GM21447 (cell line): ENCODE data around the gene DNAH2.

Experiments used
- ATAC-seq: cut with Tn5 transposase; IDR thresholded peaks from one replicate; pipeline ENCODE4 v1.9.1; 2021; ENCODE audit not compliant: unreplicated experiment

DNAH2 gene

DNA sequence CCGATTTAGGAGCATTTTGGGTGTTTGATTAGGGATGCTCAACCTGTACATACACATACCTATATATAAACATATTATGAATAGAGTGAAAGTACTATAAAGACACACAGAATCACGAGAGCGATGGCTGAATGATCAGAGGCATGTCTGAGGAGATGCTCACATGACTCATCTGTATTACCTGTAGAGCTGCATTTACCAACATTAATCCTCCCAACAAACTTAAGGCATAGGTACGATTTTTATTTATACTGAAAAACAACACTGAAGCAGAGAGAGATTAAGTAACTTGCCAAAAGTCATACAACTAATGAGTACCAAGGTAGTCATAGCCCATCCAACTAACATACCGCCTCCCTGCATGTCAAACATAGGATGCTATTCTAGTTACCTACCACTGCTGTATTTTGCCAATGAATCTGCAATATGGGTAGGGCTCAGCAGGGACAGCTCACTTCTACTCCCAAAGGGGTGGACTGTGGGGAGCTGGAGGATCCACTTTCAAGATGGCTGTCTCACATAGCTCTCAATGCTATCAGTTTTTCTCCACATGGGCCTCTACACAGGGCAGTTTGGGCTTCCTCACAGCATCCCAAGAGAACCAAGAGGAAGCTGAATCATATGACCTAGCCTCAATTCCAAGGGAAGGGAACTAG, 147.6 kb downstream of the DNAH2 start:
- no peak for ATAC-seq

GRCh38 chr17:7867881-7868329, 150.4 kb downstream of the DNAH2 start:
- ATAC-seq, result no peak

GRCh38 chr17:7873051-7873450, 155.5 kb downstream of the DNAH2 start:
- no peak for ATAC-seq

DNA sequence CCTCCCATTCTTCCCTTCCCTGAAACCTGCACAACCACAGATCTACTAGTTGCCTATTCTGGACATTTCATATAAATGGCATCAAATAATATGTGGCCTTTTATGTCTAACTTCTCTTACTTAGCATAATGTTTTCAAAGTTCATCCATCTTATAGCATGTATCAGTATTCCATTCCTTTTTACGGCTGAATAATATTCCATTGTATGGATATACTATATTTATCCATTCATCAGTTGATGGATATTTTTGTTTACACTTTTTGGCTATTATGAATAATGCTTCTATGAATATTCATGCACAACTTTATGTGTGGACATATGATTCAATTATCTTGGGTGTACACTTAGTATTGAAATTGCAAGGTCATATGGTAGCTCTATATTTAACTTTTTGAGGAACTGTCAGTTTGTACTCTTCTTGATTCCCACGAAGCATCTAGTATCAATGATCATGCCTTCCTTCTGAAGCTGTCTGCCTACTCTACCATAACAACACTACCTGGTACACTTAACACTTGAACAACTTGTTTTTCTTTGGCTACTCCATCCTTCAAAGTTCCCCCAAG, 158.3 kb downstream of the DNAH2 start:
- ATAC-seq, result no peak

DNA sequence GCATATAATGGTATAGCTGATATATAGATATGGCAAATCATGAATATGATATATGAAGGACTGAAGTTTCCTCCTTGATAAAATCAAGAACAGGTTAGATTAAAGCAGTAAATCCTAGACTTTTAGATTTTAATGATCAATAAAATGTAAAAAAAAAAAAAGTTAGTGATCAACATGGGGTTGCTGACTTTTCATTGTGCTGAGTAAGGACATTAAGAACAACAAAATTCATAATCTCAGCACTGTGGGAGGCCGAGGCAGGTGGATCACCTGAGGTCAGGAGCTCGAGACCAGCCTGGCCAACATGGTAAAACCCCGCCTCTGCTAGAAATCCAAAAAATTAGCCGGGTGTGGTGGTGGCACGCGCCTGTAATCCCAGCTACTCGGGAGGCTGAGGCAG, 160.7 kb downstream of the DNAH2 start:
- ATAC-seq, result no peak

GRCh38 chr17:7880076-7880868, 162.7 kb downstream of the DNAH2 start:
- ATAC-seq, result no peak

DNA sequence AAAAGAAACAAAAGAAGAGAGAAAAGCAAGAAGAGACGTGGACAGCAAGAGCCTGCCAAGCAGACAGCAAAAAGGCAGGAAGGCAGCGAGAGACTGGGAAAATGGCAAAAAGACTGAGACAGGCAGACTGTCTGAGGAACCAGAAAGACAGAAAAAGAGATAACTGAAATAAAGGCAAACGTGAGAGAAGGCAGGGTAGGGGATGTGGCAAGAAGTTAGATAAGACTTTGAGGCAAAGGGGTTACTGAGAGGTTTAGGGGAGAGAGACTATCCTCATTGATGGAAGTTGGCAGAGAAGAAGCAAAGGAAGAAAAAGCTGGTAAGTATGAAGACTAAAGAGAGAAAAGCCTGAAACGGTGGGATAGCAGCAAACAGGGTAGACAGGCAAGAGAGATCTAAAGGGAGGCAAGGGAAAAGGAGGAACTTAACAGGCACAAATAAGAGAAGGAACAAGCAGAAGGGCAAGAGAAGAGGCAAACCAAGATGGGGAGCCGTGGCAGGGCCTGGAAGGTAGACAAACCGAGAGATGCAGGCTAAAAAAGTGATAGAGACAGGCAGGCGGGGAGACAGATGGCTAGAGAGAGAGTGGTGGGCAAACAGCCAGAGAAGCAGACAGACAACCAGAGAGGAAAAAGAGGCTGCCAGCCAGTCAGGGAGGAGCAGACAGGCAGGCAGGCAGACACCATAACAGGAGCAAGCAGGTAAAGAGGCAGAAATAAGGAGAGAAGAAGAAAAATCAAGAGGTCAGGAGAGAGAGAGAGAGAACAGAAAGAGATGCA, 163.9 kb downstream of the DNAH2 start:
- no peak for ATAC-seq

DNA sequence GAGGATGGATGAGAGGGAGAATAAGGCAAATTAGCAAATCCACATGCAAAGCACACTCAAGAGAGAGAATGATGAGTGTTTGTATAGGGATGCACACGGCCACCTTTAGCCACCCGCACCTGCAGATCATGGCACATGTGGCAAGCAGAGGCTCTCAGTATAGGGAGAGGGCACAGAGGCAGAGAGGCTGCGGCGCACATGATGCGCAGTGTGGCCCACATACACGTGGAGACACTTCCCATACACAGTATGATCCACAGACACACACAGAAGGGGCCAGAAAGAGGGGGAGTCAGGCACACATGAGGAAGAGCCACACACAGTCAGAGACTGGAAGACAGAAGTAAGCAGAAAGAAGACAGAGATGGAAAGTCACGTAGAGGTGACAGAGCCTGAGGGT, 164.5 kb downstream of the DNAH2 start:
- ATAC-seq, result no peak

- no peak for ATAC-seq
Observed at GRCh38 chr17:7882629-7883028, 165.1 kb downstream of the DNAH2 start.
